SK-N-SH (cell line): ENCODE data around the gene YARS1. TPM values are rescaled to one million over a fixed set of nuclear protein-coding genes. Genes with fewer than 3 reads are reported as not detected.

Experiments
- CTCF ChIA-PET: fragments of 300-600, 350-600 bp; formaldehyde crosslinking; extraction: SDS; loops from one replicate; lab custom pipeline; 2021; lab: Yijun Ruan, JAX
- POLR2A ChIA-PET: fragments of 350-600 bp; sonication (Branson Sonifier 250); formaldehyde crosslinking; extraction: SDS; loops from one replicate; lab custom pipeline; 2020; ENCODE audit warnings: antibody characterized with exemption, inconsistent platforms; lab: Yijun Ruan, JAX
- DNase-seq: peaks from one replicate; pipeline ENCODE4 v3.0.0; 2012
- H2AFZ ChIP-seq: fragments of 200-600 bp; sonication (generic); 2 replicates; pipeline ENCODE4 v1.8.1; 2016; ENCODE audit warnings: antibody characterized with exemption, mild to moderate bottlenecking, low read depth
- H3F3A ChIP-seq: fragments of 200-600 bp; sonication (generic); replicated peaks from 2 replicates; pipeline ENCODE3; 2016; ENCODE audit warnings: antibody characterized with exemption, mild to moderate bottlenecking; ENCODE audit not compliant: insufficient read depth
- H3K27ac ChIP-seq, 2 experiments: fragments of 200-500 bp in 1 of 2; fragments of 200-600 bp in 1 of 2; sonication (Bioruptor generic) in 1 of 2; sonication (generic), shearing (Covaris generic) in 1 of 2; 2 replicates each; pipeline versions ENCODE4 v1.5.1 to v1.6.1; 2014 to 2016; ENCODE audit warnings: low read depth in 2 of 2, inconsistent platforms in 1 of 2, low read length in 1 of 2, mild to moderate bottlenecking in 1 of 2, mixed read lengths in 1 of 2
- H3K27me3 ChIP-seq: fragments of 200-600 bp; sonication (generic), shearing (Covaris generic); 2 replicates; pipeline ENCODE4 v1.6.1; 2016; ENCODE audit warnings: mixed run types; ENCODE audit not compliant: insufficient read depth
- H3K36me3 ChIP-seq, 2 experiments: fragments of 200-500 bp in 1 of 2; fragments of 200-600 bp in 1 of 2; sonication (Bioruptor generic) in 1 of 2; sonication (generic) in 1 of 2; replicated peaks in 1 of 2; 2 replicates each; pipeline versions ENCODE3 to v1.5.1; 2014 to 2016; ENCODE audit warnings: low read length in 1 of 2, mild to moderate bottlenecking in 1 of 2; ENCODE audit not compliant: insufficient read depth in 2 of 2, control insufficient read depth in 1 of 2
- H3K4me1 ChIP-seq, 2 experiments: fragments of 200-500 bp in 1 of 2; fragments of 200-600 bp in 1 of 2; sonication (Bioruptor generic) in 1 of 2; sonication (generic), shearing (Covaris generic) in 1 of 2; 2 replicates each; pipeline versions ENCODE4 v1.5.1 to v1.6.1; 2014 to 2016; ENCODE audit warnings: low read depth in 1 of 2, low read length in 1 of 2, mixed run types in 1 of 2; ENCODE audit not compliant: insufficient read depth in 2 of 2, control insufficient read depth in 1 of 2
- H3K4me2 ChIP-seq: fragments of 200-600 bp; sonication (generic), shearing (Covaris generic); 2 replicates; pipeline ENCODE4 v1.6.1; 2017; ENCODE audit warnings: mixed run types
- H3K4me3 ChIP-seq, 2 experiments: fragments of 200-500 bp in 1 of 2; fragments of 200-600 bp in 1 of 2; sonication (Bioruptor generic) in 1 of 2; sonication (generic), shearing (Covaris generic) in 1 of 2; 2 replicates each; pipeline versions ENCODE4 v1.5.1 to v1.8.1; 2014 to 2016; ENCODE audit warnings: low read depth in 2 of 2, inconsistent platforms in 1 of 2, low read length in 1 of 2, mild to moderate bottlenecking in 1 of 2, mixed read lengths in 1 of 2, moderate library complexity in 1 of 2
- H3K79me2 ChIP-seq: fragments of 200-600 bp; sonication (generic); 2 replicates; pipeline ENCODE4 v1.8.1; 2017; ENCODE audit warnings: mild to moderate bottlenecking; ENCODE audit not compliant: insufficient read depth
- H3K9ac ChIP-seq: fragments of 200-600 bp; sonication (generic); 2 replicates; pipeline ENCODE4 v1.6.1; 2017; ENCODE audit warnings: mixed run types
- H3K9me2 ChIP-seq: fragments of 200-600 bp; sonication (generic); 2 replicates; pipeline ENCODE4 v1.6.1; 2017; ENCODE audit warnings: mixed run types
- H3K9me3 ChIP-seq: fragments of 200-600 bp; sonication (generic); 2 replicates; pipeline ENCODE4 v1.6.1; 2017; ENCODE audit warnings: mixed run types, mild to moderate bottlenecking, moderate library complexity
- H4K20me1 ChIP-seq: fragments of 200-600 bp; sonication (generic); 2 replicates; pipeline ENCODE4 v1.6.1; 2017; ENCODE audit warnings: mild to moderate bottlenecking, mixed run types; ENCODE audit not compliant: insufficient read depth
- CHD2 ChIP-seq: fragments of 150-350 bp; IDR thresholded peaks from 2 replicates; pipeline ENCODE4 v1.6.1; 2018; ENCODE audit warnings: low read length; ENCODE audit not compliant: partially characterized antibody
- GABPA ChIP-seq: IDR thresholded peaks from 2 replicates; pipeline ENCODE4 v1.4.0; 2012; ENCODE audit warnings: low read depth, mild to moderate bottlenecking
- GATA2 ChIP-seq: sonication (generic); formaldehyde crosslinking; IDR thresholded peaks from 2 replicates; pipeline ENCODE4 v1.5.0; 2020; ENCODE audit warnings: mild to moderate bottlenecking, missing genetic modification reagents
- MEF2A ChIP-seq: IDR thresholded peaks from 2 replicates; pipeline ENCODE4 v1.4.0; 2012; ENCODE audit warnings: low read depth, borderline replicate concordance
- PBX3 ChIP-seq: IDR thresholded peaks from 2 replicates; pipeline ENCODE4; 2012
- RCOR1 ChIP-seq: fragments of 150-350 bp; IDR thresholded peaks from 2 replicates; pipeline ENCODE4 v1.6.1; 2017; ENCODE audit warnings: antibody characterized with exemption, low read length
- REST ChIP-seq: IDR thresholded peaks from 2 replicates; pipeline ENCODE4 v1.6.1; 2012; ENCODE audit warnings: mild to moderate bottlenecking, low read depth, low read length, moderate library complexity
- RFX5 ChIP-seq: IDR thresholded peaks from 2 replicates; pipeline ENCODE4 v1.6.1; 2012; ENCODE audit warnings: mild to moderate bottlenecking, improper control_type of control experiment, low read length
- RXRA ChIP-seq: IDR thresholded peaks from 2 replicates; pipeline ENCODE4 v1.4.0; 2012; ENCODE audit warnings: low read depth, mild to moderate bottlenecking, borderline replicate concordance
- TAF1 ChIP-seq: IDR thresholded peaks from 2 replicates; pipeline ENCODE4 v1.6.1; 2012; ENCODE audit warnings: low read depth, mild to moderate bottlenecking, low read length, moderate library complexity, borderline replicate concordance
- USF1 ChIP-seq: IDR thresholded peaks from 2 replicates; pipeline ENCODE4 v1.4.0; 2012; ENCODE audit warnings: low read depth, borderline replicate concordance
- WGBS: methylation state at CpG from one replicate; pipeline ENCODE4 v1.1.6; 2017; ENCODE audit warnings: low lambda C conversion rate; 5-methylcytosine and 5-hydroxymethylcytosine counted together
- polyA plus RNA-seq, 3 experiments: library from polyadenylated mRNA; depleted of rRNA; stranded (reverse); fragments of >200 nt; gene quantifications; 2 replicates each; pipeline ENCODE4 v1.2.3, GENCODE V29; 2012

The YARS1 gene
- polyA plus RNA-seq, 1 of the 3 experiments (the other 2 are of a cell fraction), result 46.3 TPM

- Histone ChIP-seq H3K9me2 (no peaks in the 10 kb centered on the region), H3K27ac (no peak overlapping the region), H3K4me2 (peak overlapping the region; percentile 71), H3K79me2 (peaks cover 6% of the 10 kb centered on the region; the same call in 1 of the 2 replicates)
- TF ChIP-seq USF1, result no peak
- no peak for TF ChIP-seq RFX5
- TF ChIP-seq MEF2A, result no peak
- TF ChIP-seq, all 33 proteins: peak for 0
- Histone ChIP-seq H3K9ac (peak overlapping the region; percentile 54; the same call in 1 of the 2 replicates), H3K4me3 (peak overlapping the region; percentile 66 to 72), H3K27me3 (no peaks in the 10 kb centered on the region), H2AFZ (peak overlapping the region; percentile 73), H3K36me3 (no peaks in the 10 kb centered on the region), H3K4me1 (peaks cover 0 to 23% of the 10 kb centered on the region in 2 experiments; a peak in 1 of 4 replicates), H3F3A (peaks cover 3% of the 10 kb centered on the region), H4K20me1 (no peaks in the 10 kb centered on the region), H3K9me3 (no peaks in the 10 kb centered on the region)
- ChIA-PET POLR2A (no interaction called here), CTCF (interaction anchor here (1.4 kb wide), 1 partner anchor 32 kb away, joined by 7 read pairs; no protein-coding TSS in a partner anchor)
- 51% methylated on average over 10 of the region's 10 CpGs for WGBS
- DNase-seq, result no peak
These were observed 76.1 kb downstream of the YARS1 start for GRCh38 chr1:32741059-32741412.

GRCh38 chr1:32736812-32737791 is 80.1 kb downstream of the YARS1 start:
- no peak for DNase-seq
- TF ChIP-seq CHD2, result no peak
- no peak for TF ChIP-seq GABPA
- no peak for TF ChIP-seq GATA2 (CRISPR knock-in tag)
- Histone ChIP-seq H3K79me2 (no peaks in the 10 kb centered on the region), H3K4me1 (peaks cover 0 to 10% of the 10 kb centered on the region in 2 experiments; a peak in 1 of 4 replicates), H3K9me3 (no peaks in the 10 kb centered on the region), H3K36me3 (no peaks in the 10 kb centered on the region), H3F3A (no peaks in the 10 kb centered on the region), H3K27ac (no peak overlapping the region), H3K4me3 (no peak overlapping the region), H3K4me2 (no peak overlapping the region), H3K9ac (no peak overlapping the region), H3K9me2 (no peaks in the 10 kb centered on the region), H4K20me1 (no peaks in the 10 kb centered on the region), H3K27me3 (no peaks in the 10 kb centered on the region), H2AFZ (no peak overlapping the region)
- POLR2A ChIA-PET, result no interaction called here
- CTCF ChIA-PET, result interaction anchor here (1.2 to 4.7 kb wide), 2 partner anchors 25 to 337 kb away, joined by 3 to 29 read pairs; no protein-coding TSS in a partner anchor
- WGBS, result 98% methylated on average over 4 of the region's 7 CpGs

- no peaks in the 10 kb centered on the region for H3K36me3 ChIP-seq
- ChIA-PET POLR2A (no interaction called here), CTCF (interaction anchor here (2.0 kb wide), 1 partner anchor 21 kb away, joined by 9 read pairs; no protein-coding TSS in a partner anchor)
- H3K27ac ChIP-seq, result no peak overlapping the region
- no peak overlapping the region for H3K9ac ChIP-seq
- 81% methylated on average over 4 of the region's 9 CpGs for WGBS
- H3K4me2 ChIP-seq, result no peak overlapping the region
- no peak overlapping the region for H3K4me3 ChIP-seq
- H4K20me1 ChIP-seq, result no peaks in the 10 kb centered on the region
- no peaks in the 10 kb centered on the region for H3K79me2 ChIP-seq
- no peak for DNase-seq
- H3K9me3 ChIP-seq, result no peaks in the 10 kb centered on the region
- no peaks in the 10 kb centered on the region for H3K9me2 ChIP-seq
- no peak overlapping the region for H2AFZ ChIP-seq
- H3F3A ChIP-seq, result peaks cover 3% of the 10 kb centered on the region
- H3K4me1 ChIP-seq, result 0 out of 4 replicates have a peak, but pooled peaks cover 0 to 7% of the 10 kb centered on the region in 2 experiments
- no peaks in the 10 kb centered on the region for H3K27me3 ChIP-seq
- TF ChIP-seq TAF1, result no peak
- no peak for TF ChIP-seq USF1
- TF ChIP-seq REST, result no peak
- no peak for TF ChIP-seq PBX3
- no peak for TF ChIP-seq RXRA
- TF ChIP-seq RCOR1, result no peak
These were observed 83.4 kb downstream of the YARS1 start for GRCh38 chr1:32733582-32734321.
